ENCODE results near the gene FHIT.

- TF ChIP-seq POLR2A (IDR thresholded peaks at IDR 0.05; ENCODE audit: low read depth, low read length), result no peak
- no peak for TF ChIP-seq CTCF (conservative IDR thresholded peaks at IDR 0.05; ENCODE audit: low read depth, low read length)
- TF ChIP-seq SMC3 (IDR thresholded peaks at IDR 0.05; ENCODE audit: low read depth, low read length), result no peak
- TF ChIP-seq RAD21 (IDR thresholded peaks at IDR 0.05; ENCODE audit: low read length), result no peak
- no peak for TF ChIP-seq CHD1 (IDR thresholded peaks at IDR 0.05; ENCODE audit: low read depth, low read length)
- no peak for TF ChIP-seq MXI1 (IDR thresholded peaks at IDR 0.05; ENCODE audit: borderline replicate concordance, low read depth, low read length)
- TF ChIP-seq MAFK (IDR thresholded peaks at IDR 0.05; ENCODE audit: low read depth, low read length), result no peak
- no peak for TF ChIP-seq ELK1 (IDR thresholded peaks at IDR 0.05; ENCODE audit: borderline replicate concordance, low read depth, low read length)
- TF ChIP-seq CEBPB (IDR thresholded peaks at IDR 0.05; ENCODE audit: low read depth, low read length), result no peak
- no peak for TF ChIP-seq MAZ (IDR thresholded peaks at IDR 0.05; ENCODE audit: borderline replicate concordance, low read depth, low read length)
- no peak for TF ChIP-seq RFX5 (IDR thresholded peaks at IDR 0.05; ENCODE audit: low read depth, low read length)
- TF ChIP-seq BHLHE40 (IDR thresholded peaks at IDR 0.05; ENCODE audit: low read depth, low read length), result no peak
- TF ChIP-seq FOS (IDR thresholded peaks at IDR 0.05; ENCODE audit: low read depth, low read length), result no peak
- TF ChIP-seq NFE2L2 (IDR thresholded peaks at IDR 0.05; ENCODE audit: low read depth, low read length), result no peak
These were observed 1540.7 kb downstream of the FHIT start for GRCh38 chr3:59710554-59710953.
